ENCODE results near the gene SPATS2. TPM values are rescaled to one million over a fixed set of nuclear protein-coding genes. Genes with fewer than 3 reads are reported as not detected.

The SPATS2 gene
- total RNA-seq, 4 donors from 2014 or later = 24.7 to 37.8 (median 30.1) TPM

DNA sequence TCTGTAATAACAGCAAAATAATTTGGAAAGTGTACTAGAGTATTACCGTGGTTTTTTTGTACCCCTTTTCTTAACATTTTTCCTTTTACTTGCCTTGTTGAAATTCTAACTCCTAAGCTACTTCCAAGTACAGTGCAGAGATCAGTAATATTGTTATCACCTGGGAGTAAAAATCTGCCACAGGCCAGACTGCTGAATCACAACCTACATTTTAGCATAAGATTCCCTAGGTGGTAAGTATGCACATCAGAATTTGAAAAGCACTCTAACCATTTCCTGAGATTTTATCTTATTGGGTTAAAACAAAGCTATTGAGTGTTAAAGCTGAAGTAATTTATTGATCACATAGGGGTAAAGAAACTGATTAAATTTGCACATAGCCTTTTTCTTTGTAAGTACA lies 116.4 kb downstream of the SPATS2 start:
- WGBS, 2 donors = 89% methylated on average over 1 of the region's 1 CpG
- intact Hi-C loops (cut with DNase I) = no loop called here
- H3K9me3 ChIP-seq = no peaks in the 10 kb centered on the region
- no peak overlapping the region for H3K4me3 ChIP-seq (replicated peaks in 1 of 3)
- no peaks in the 10 kb centered on the region for H3K36me3 ChIP-seq
- no peaks in the 10 kb centered on the region for H3K27me3 ChIP-seq
- no peak overlapping the region for H3K27ac ChIP-seq
- TF ChIP-seq CTCF (IDR thresholded peaks at IDR 0.05) (no peak), POLR2A (IDR thresholded peaks at IDR 0.05) (no peak)
- peaks cover 25 to 28% of the 10 kb centered on the region in 2 donors for H3K4me1 ChIP-seq
- DNase-seq = no peak

- no peaks in the 10 kb centered on the region for H3K27me3 ChIP-seq
- no peak for TF ChIP-seq CTCF (IDR thresholded peaks at IDR 0.05)
- no peak for TF ChIP-seq POLR2A (IDR thresholded peaks at IDR 0.05)
- no peaks in the 10 kb centered on the region for H3K36me3 ChIP-seq
- intact Hi-C loops (cut with DNase I) = no loop called here
- no peak for DNase-seq
- H3K27ac ChIP-seq = no peak overlapping the region
- WGBS, 2 donors = 100% methylated on average over 2 of the region's 2 CpGs
- H3K9me3 ChIP-seq = no peaks in the 10 kb centered on the region
- H3K4me3 ChIP-seq (replicated peaks in 1 of 3) = no peak overlapping the region
- H3K4me1 ChIP-seq = peaks cover 4 to 6% of the 10 kb centered on the region in 2 donors
These were observed 120.3 kb downstream of the SPATS2 start for GRCh38 chr12:49487605-49488004.

DNA sequence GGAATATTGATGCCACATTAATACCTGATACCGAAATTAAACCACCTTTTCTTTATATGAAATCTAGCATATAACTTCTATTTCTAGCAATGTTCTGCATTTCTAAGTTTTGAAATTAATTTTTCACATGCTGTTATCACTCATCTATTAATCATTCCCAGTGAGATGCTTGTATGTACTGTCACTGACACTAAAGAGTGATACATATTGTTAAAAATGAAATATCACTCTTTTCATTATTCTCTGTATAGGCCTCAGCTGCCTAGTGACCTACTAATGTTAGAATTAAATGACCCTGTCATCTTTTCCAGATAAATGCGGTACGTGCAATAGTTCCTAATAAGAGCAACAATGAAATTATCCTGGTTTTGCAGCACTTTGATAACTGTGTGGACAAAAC lies 121.9 kb downstream of the SPATS2 start:
- TF ChIP-seq POLR2A (IDR thresholded peaks at IDR 0.05) (no peak), CTCF (IDR thresholded peaks at IDR 0.05) (no peak)
- intact Hi-C loops (cut with DNase I) = no loop called here
- no peak for DNase-seq
- Histone ChIP-seq H3K4me1 (no peaks in the 10 kb centered on the region), H3K4me3 (replicated peaks in 1 of 3) (no peak overlapping the region), H3K36me3 (no peaks in the 10 kb centered on the region), H3K9me3 (no peaks in the 10 kb centered on the region), H3K27ac (no peak overlapping the region), H3K27me3 (no peaks in the 10 kb centered on the region)
- 96 to 98% methylated on average over 3 of the region's 3 CpGs for WGBS, 2 donors

DNA sequence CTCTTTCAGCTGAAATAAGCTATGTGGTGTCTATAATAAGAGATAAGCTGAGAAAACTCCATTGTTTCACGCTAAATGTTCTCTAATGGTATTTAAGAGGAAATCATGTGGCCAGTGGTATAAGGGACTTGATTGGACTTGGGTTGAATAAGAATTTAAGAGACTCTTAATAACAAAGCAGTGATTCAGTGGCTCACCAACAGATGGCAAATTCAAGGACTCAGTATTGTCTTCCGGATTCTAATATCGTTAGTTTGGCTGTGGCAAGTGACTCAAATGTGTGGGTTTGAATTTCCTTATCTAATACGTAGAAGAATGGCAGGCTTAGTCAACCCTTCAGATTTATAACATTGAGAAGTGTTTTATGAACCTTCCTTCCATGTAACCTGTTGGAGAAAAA lies 122.5 kb downstream of the SPATS2 start:
- no peak for TF ChIP-seq CTCF (IDR thresholded peaks at IDR 0.05)
- no peak for TF ChIP-seq POLR2A (IDR thresholded peaks at IDR 0.05)
- Histone ChIP-seq H3K27me3 (no peaks in the 10 kb centered on the region), H3K36me3 (no peaks in the 10 kb centered on the region), H3K4me1 (no peaks in the 10 kb centered on the region), H3K27ac (no peak overlapping the region), H3K9me3 (no peaks in the 10 kb centered on the region), H3K4me3 (replicated peaks in 1 of 3) (no peak overlapping the region)
- 91 to 93% methylated on average over 4 of the region's 4 CpGs for WGBS, 2 donors
- intact Hi-C loops (cut with DNase I) = no loop called here
- no peak for DNase-seq

DNA sequence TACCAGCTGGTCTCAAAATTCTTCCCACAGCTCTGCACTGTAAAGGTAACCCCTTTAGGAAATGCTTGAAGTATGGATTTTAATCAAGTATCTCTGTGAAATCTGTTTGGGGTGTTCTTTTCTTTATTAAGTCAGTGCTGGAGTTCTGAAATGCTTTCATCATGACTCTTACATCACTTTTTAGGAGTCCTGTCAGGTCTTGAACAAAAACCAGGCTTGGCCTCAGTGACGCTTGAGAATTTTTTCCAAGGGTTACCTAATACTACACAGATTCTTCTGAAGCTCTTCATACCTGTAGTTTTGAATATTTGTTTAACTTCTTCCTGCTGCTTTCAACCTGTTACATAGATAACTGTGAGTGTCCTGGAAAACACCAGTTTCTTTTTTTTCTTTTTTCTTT lies 124.6 kb downstream of the SPATS2 start:
- no peak for DNase-seq
- Histone ChIP-seq H3K9me3 (no peaks in the 10 kb centered on the region), H3K36me3 (no peaks in the 10 kb centered on the region), H3K27me3 (no peaks in the 10 kb centered on the region), H3K4me1 (peaks cover 0 to 8% of the 10 kb centered on the region in 2 donors), H3K27ac (no peak overlapping the region), H3K4me3 (replicated peaks in 1 of 3) (no peak overlapping the region)
- TF ChIP-seq CTCF (IDR thresholded peaks at IDR 0.05) = no peak
- TF ChIP-seq POLR2A (IDR thresholded peaks at IDR 0.05) = no peak
- intact Hi-C loops (cut with DNase I) = no loop called here
- 91 to 100% methylated on average over 1 of the region's 1 CpG for WGBS, 2 donors

All from thyroid gland (tissue), 4 donors.